ENCODE measurements around the gene RBM19.
"Not testable (repeated sequence)": the region's sequence is repeated elsewhere in the genome, so short reads cannot be mapped to it uniquely, and the experiment has no call there.

The RBM19 gene

GRCh38 chr12:113965951-113966797 lies at the start of gene RBM19:
RBM19 (minus strand) TSS chr12:113966325; CDS start chr12:113966227, 98 bp downstream.
- DNase-seq, result peak; percentile 97 to 98

GRCh38 chr12:114015851-114016250 lies 49.7 kb upstream of the RBM19 start:
- DNase-seq, result no peak

GRCh38 chr12:114013575-114014345 lies 47.6 kb upstream of the RBM19 start:
- DNase-seq, result no peak

GRCh38 chr12:114012744-114013431 lies 46.8 kb upstream of the RBM19 start:
- DNase-seq, result no peak

GRCh38 chr12:114011711-114012110 lies 45.6 kb upstream of the RBM19 start:
- no peak for DNase-seq

- DNase-seq, result no peak
Measured at GRCh38 chr12:114006482-114007425, 40.6 kb upstream of the RBM19 start.

GRCh38 chr12:114004402-114004801 lies 38.3 kb upstream of the RBM19 start:
- no peak for DNase-seq

GRCh38 chr12:114003286-114003685 lies 37.2 kb upstream of the RBM19 start:
- no peak for DNase-seq

- DNase-seq, result no peak
Measured at GRCh38 chr12:114001511-114002340, 35.6 kb upstream of the RBM19 start.

- DNase-seq, result no peak
Measured at GRCh38 chr12:114000861-114001260, 34.7 kb upstream of the RBM19 start.

GRCh38 chr12:114000261-114000660 lies 34.1 kb upstream of the RBM19 start:
- not testable (repeated sequence) for DNase-seq

- DNase-seq, result no peak
Measured at GRCh38 chr12:113997365-113997764, 31.2 kb upstream of the RBM19 start.

GRCh38 chr12:113996026-113996425 lies 29.9 kb upstream of the RBM19 start:
- DNase-seq, result no peak

- DNase-seq, result no peak
Measured at GRCh38 chr12:113994051-113994450, 27.9 kb upstream of the RBM19 start.

- DNase-seq, result not testable (repeated sequence)
Measured at GRCh38 chr12:113992751-113993150, 26.6 kb upstream of the RBM19 start.

- DNase-seq, result no peak
Measured at GRCh38 chr12:113991224-113992044, 25.3 kb upstream of the RBM19 start.

- no peak for DNase-seq
Measured at GRCh38 chr12:113990250-113991223, 24.4 kb upstream of the RBM19 start.

GRCh38 chr12:113988976-113989375 lies 22.9 kb upstream of the RBM19 start:
- no peak for DNase-seq

- DNase-seq, result no peak
Measured at GRCh38 chr12:113988064-113988451, 21.9 kb upstream of the RBM19 start.
